Endothelial cell of umbilical vein (primary cell): Measurements from ENCODE around the gene WDR55. TPM values are rescaled to one million over a fixed set of nuclear protein-coding genes. Genes with fewer than 3 reads are reported as not detected.

ENCODE experiments used
- BruUV-seq: library from RNA; stranded (reverse); fragments of 400-500 nt; replicated peaks from 2 replicates; lab custom pipeline; 2021; lab: Mats Ljungman, UMichigan
- CTCF ChIA-PET: fragments of 300-600, 350-600 bp; sonication (Branson Sonifier 250); formaldehyde crosslinking; loops from one replicate; lab custom pipeline; 2021; ENCODE audit warnings: antibody characterized with exemption, inconsistent platforms; lab: Charles Lee
- POLR2A ChIA-PET: fragments of 300-600, 350-600 bp; sonication (Branson Sonifier 250); formaldehyde crosslinking; loops from one replicate; lab custom pipeline; 2021; ENCODE audit warnings: antibody characterized with exemption, inconsistent platforms; lab: Charles Lee
- DNase-seq: peaks from one replicate; pipeline ENCODE4 v3.0.0-alpha.2; 2011; ENCODE audit warnings: low read depth, low spot score
- FAIRE-seq: peaks from 2 replicates; lab custom pipeline; 2011; peaks lifted over from hg19 to GRCh38; lab: Jason Lieb, UNC
- H2AFZ ChIP-seq: 2 replicates; pipeline ENCODE4 v1.6.0; 2012; ENCODE audit warnings: low read depth, low read length, control low read depth, inconsistent platforms
- H3K27ac ChIP-seq: 2 replicates; pipeline ENCODE4 v1.5.1; 2011; ENCODE audit warnings: low read depth, mild to moderate bottlenecking, control low read depth, low read length, moderate library complexity; ENCODE audit not compliant: insufficient read depth
- H3K27me3 ChIP-seq, 2 experiments: 2 replicates each; pipeline versions ENCODE4 v1.6.0 to v1.6.1; 2011; ENCODE audit warnings: low read length in 2 of 2, mixed read lengths in 1 of 2; ENCODE audit not compliant: control insufficient read depth in 2 of 2, insufficient read depth in 2 of 2
- H3K36me3 ChIP-seq, 2 experiments: 2 replicates in 1 of 2; 3 replicates in 1 of 2; pipeline ENCODE4 v1.5.1; 2011; ENCODE audit warnings: low read length in 2 of 2, mild to moderate bottlenecking in 1 of 2, moderate library complexity in 1 of 2; ENCODE audit not compliant: control insufficient read depth in 2 of 2, insufficient read depth in 2 of 2; ENCODE audit errors: extremely low read depth in 1 of 2
- H3K4me1 ChIP-seq: 3 replicates; pipeline ENCODE4 v1.5.1; 2011; ENCODE audit warnings: mild to moderate bottlenecking, low read length; ENCODE audit not compliant: control insufficient read depth, insufficient read depth; ENCODE audit errors: extremely low read depth
- H3K4me2 ChIP-seq: 2 replicates; pipeline ENCODE4 v1.6.1; 2011; ENCODE audit warnings: low read length, control low read depth, mixed read lengths; ENCODE audit not compliant: insufficient read depth
- H3K4me3 ChIP-seq, 3 experiments: fragments of 200-600 bp in 1 of 3; sonication (generic), shearing (Covaris generic) in 1 of 3; replicated peaks in 1 of 3; 2 replicates each; pipeline ENCODE4 v1.5.1; 2011 to 2016; ENCODE audit warnings: control low read depth in 3 of 3, low read length in 3 of 3, mild to moderate bottlenecking in 2 of 3, inconsistent platforms in 1 of 3, low read depth in 1 of 3, moderate library complexity in 1 of 3; ENCODE audit not compliant: insufficient read depth in 1 of 3
- H3K79me2 ChIP-seq: 2 replicates; pipeline ENCODE4 v1.6.0; 2012; ENCODE audit warnings: low read length, inconsistent platforms; ENCODE audit not compliant: control insufficient read depth, insufficient read depth
- H3K9ac ChIP-seq: replicated peaks from 2 replicates; pipeline ENCODE3; 2011; ENCODE audit warnings: low read length, control low read depth; ENCODE audit not compliant: insufficient read depth; ENCODE audit errors: extremely low read depth
- H3K9me1 ChIP-seq: replicated peaks from 3 replicates; pipeline ENCODE4 v1.6.0; 2011; ENCODE audit warnings: mild to moderate bottlenecking, low read length; ENCODE audit not compliant: control insufficient read depth, insufficient read depth; ENCODE audit errors: extremely low read depth
- H3K9me3 ChIP-seq: replicated peaks from 2 replicates; pipeline ENCODE4 v1.5.1; 2012; ENCODE audit warnings: low read length, inconsistent platforms; ENCODE audit not compliant: control insufficient read depth, insufficient read depth
- H4K20me1 ChIP-seq: replicated peaks from 2 replicates; pipeline ENCODE3; 2011; ENCODE audit warnings: mild to moderate bottlenecking, low read length; ENCODE audit not compliant: control insufficient read depth, insufficient read depth; ENCODE audit errors: extremely low read depth
- EZH2 ChIP-seq: IDR thresholded peaks from 2 replicates; pipeline ENCODE4 v1.6.1; 2012; ENCODE audit warnings: borderline replicate concordance, low read depth, mild to moderate bottlenecking, moderate library complexity, low read length, inconsistent platforms; ENCODE audit not compliant: severe bottlenecking
- FOS ChIP-seq: IDR thresholded peaks from 2 replicates; pipeline ENCODE4 v1.6.1; 2011; ENCODE audit warnings: mild to moderate bottlenecking, low read length, moderate library complexity, borderline replicate concordance; ENCODE audit not compliant: insufficient read depth
- GATA2 ChIP-seq: IDR thresholded peaks from 2 replicates; pipeline ENCODE4 v1.7.0; 2011; ENCODE audit warnings: low read depth, mild to moderate bottlenecking, moderate library complexity, mixed read lengths, low read length; ENCODE audit not compliant: insufficient read length, insufficient read depth
- JUN ChIP-seq: IDR thresholded peaks from 2 replicates; pipeline ENCODE4 v1.6.1; 2011; ENCODE audit warnings: borderline replicate concordance, low read depth; ENCODE audit not compliant: insufficient read length, insufficient read depth
- MYC ChIP-seq: IDR thresholded peaks from one replicate; pipeline ENCODE4 v1.6.1; 2011; ENCODE audit warnings: mild to moderate bottlenecking, low read depth, low read length
- POLR2A ChIP-seq: IDR thresholded peaks from 2 replicates; pipeline ENCODE4 v1.6.1; 2012; ENCODE audit warnings: low read depth, mild to moderate bottlenecking, control low read depth, low read length
- POLR2AphosphoS5 ChIP-seq: IDR thresholded peaks from 2 replicates; pipeline ENCODE4 v1.6.1; 2012; ENCODE audit warnings: low read depth, mild to moderate bottlenecking, control low read depth, low read length, moderate library complexity; ENCODE audit not compliant: insufficient read depth
- dilution Hi-C: fragments of 300-500 bp; cut with MboI; formaldehyde crosslinking; loops from one replicate; pipeline ENCODE4 v1.15.0; 2019; ENCODE audit warnings: low sequenced_read_pairs; ENCODE audit not compliant: extremely low pct_ligation_motif_present
- intact Hi-C: fragments of 100-400 bp; cut with micrococcal nuclease; formaldehyde crosslinking; loops from one replicate; pipeline ENCODE4 v1.10.0; 2022
- polyA plus RNA-seq, 4 experiments: library from polyadenylated mRNA; depleted of rRNA in 3 of 4; stranded (reverse) in 3 of 4; unstranded in 1 of 4; fragments of >200 nt; gene quantifications; 2 replicates each; pipeline versions ENCODE4 v1.2.1 to v1.2.3, GENCODE V29; 2011 to 2012; ENCODE audit warnings: missing spikeins in 1 of 4
- total RNA-seq: library from RNA; stranded (reverse); gene quantifications from 2 replicates; pipeline ENCODE4 v1.2.3, GENCODE V29; 2021
- TF ChIP-seq, protein P1 (sequence below): IDR thresholded peaks from 2 replicates; pipeline ENCODE4 v1.6.1; 2011; ENCODE audit not compliant: insufficient read depth, insufficient read length
- TF ChIP-seq, protein P2 (sequence below), 2 donors: IDR thresholded peaks; 1 replicate in 1 of 2; 2 replicates in 1 of 2; pipeline ENCODE4 v1.5.1; 2011; ENCODE audit warnings: low read length in 2 of 2, mild to moderate bottlenecking in 2 of 2, moderate library complexity in 2 of 2, control low read depth in 1 of 2, inconsistent platforms in 1 of 2, low read depth in 1 of 2; ENCODE audit not compliant: insufficient read depth in 1 of 2; ENCODE audit errors: extremely low read depth in 1 of 2

WDR55 gene
- total and polyA plus RNA-seq, 2 donors (not counting 3 experiments of a cell fraction or from before 2014, with no cell fraction given) = 17.5 to 25.3 TPM

- DNase-seq (no peak), FAIRE-seq (no peak)
- no peaks in the 10 kb centered on the region for H4K20me1 ChIP-seq
- ChIA-PET POLR2A (no interaction called here), CTCF (no interaction called here)
- BruUV-seq = no TSS peak
- H3K9me3 ChIP-seq = no peaks in the 10 kb centered on the region
- dilution Hi-C loops (no loop called here), intact Hi-C loops (no loop called here)
- H3K4me2 ChIP-seq = no peak overlapping the region
- no peaks in the 10 kb centered on the region for H3K4me1 ChIP-seq
- no peak overlapping the region for H3K27ac ChIP-seq
- H3K79me2 ChIP-seq = no peaks in the 10 kb centered on the region
- no peaks in the 10 kb centered on the region for H3K27me3 ChIP-seq
- no peaks in the 10 kb centered on the region for H3K9me1 ChIP-seq
- no peak overlapping the region for H2AFZ ChIP-seq
- H3K36me3 ChIP-seq = peaks cover 21 to 31% of the 10 kb centered on the region in 2 experiments
- H3K9ac ChIP-seq = no peak overlapping the region
- TF ChIP-seq, protein P1, sequence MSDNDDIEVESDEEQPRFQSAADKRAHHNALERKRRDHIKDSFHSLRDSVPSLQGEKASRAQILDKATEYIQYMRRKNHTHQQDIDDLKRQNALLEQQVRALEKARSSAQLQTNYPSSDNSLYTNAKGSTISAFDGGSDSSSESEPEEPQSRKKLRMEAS = no peak
- TF ChIP-seq, protein P2, sequence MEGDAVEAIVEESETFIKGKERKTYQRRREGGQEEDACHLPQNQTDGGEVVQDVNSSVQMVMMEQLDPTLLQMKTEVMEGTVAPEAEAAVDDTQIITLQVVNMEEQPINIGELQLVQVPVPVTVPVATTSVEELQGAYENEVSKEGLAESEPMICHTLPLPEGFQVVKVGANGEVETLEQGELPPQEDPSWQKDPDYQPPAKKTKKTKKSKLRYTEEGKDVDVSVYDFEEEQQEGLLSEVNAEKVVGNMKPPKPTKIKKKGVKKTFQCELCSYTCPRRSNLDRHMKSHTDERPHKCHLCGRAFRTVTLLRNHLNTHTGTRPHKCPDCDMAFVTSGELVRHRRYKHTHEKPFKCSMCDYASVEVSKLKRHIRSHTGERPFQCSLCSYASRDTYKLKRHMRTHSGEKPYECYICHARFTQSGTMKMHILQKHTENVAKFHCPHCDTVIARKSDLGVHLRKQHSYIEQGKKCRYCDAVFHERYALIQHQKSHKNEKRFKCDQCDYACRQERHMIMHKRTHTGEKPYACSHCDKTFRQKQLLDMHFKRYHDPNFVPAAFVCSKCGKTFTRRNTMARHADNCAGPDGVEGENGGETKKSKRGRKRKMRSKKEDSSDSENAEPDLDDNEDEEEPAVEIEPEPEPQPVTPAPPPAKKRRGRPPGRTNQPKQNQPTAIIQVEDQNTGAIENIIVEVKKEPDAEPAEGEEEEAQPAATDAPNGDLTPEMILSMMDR (IDR thresholded peaks at IDR 0.05; ENCODE audit: extremely low read depth in 1 of 2, insufficient read depth in 1 of 2, low read depth in 1 of 2, low read length in 2 of 2) = no peak
- TF ChIP-seq EZH2 (no peak), MYC (no peak), GATA2 (no peak), FOS (no peak), POLR2A (no peak), JUN (no peak), POLR2AphosphoS5 (no peak)
- no peak overlapping the region for H3K4me3 ChIP-seq
These were observed 14.3 kb downstream of the WDR55 start for GRCh38 chr5:140678993-140679392.
